ENCODE results near the gene MIR17HG.
A peak's percentile ranks its signal among the peaks of the same experiment; 100 is the strongest.
"Not testable (repeated sequence)": the region's sequence is repeated elsewhere in the genome, so short reads cannot be mapped to it uniquely, and the experiment has no call there.

Gene MIR17HG

DNA sequence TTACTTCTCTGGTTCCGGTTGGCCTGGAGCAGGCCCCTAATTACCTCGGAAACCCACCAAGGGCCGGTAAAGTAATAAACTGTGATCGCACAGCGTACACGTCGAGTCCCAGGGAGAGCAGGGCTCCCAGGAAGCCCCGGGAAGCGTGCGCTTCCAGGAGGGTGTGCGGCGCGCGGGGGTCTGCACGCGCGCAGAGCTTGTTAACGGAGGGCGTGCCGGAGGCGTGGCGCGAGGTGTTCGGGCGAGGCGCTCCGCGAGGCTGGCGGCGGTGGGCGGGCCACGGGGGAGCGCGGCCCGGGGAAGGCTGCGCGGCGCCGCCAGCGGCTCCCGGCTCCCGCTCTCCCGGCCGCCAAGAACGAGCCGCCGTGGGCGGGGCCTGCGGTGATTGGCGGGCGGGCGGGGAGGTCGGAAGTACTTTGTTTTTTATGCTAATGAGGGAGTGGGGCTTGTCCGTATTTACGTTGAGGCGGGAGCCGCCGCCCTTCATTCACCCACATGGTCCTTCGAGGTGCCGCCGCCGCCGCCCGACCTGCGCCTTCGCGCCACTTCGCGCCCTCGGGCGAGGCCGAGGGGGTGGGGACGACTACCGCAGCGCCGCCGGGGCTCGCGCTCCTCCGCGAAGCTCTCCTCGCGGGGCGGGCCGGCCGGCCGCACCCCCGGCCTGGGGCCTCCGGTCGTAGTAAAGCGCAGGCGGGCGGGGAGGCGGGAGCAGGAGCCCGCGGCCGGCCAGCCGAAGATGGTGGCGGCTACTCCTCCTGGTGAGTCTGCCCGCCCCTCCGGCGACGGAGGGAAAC is at the start of gene MIR17HG:
TSS of gene MIR17HG (plus strand) at position 486 of the 794 bp plus-strand sequence.
- DNase-seq = peak; percentile 32

GRCh38 chr13:91298060-91298459 is 49.4 kb upstream of the MIR17HG start:
- DNase-seq = no peak

- no peak for DNase-seq
Observed at GRCh38 chr13:91302111-91302510, 45.4 kb upstream of the MIR17HG start.

GRCh38 chr13:91303031-91303430 is 44.5 kb upstream of the MIR17HG start:
- DNase-seq = no peak

DNA sequence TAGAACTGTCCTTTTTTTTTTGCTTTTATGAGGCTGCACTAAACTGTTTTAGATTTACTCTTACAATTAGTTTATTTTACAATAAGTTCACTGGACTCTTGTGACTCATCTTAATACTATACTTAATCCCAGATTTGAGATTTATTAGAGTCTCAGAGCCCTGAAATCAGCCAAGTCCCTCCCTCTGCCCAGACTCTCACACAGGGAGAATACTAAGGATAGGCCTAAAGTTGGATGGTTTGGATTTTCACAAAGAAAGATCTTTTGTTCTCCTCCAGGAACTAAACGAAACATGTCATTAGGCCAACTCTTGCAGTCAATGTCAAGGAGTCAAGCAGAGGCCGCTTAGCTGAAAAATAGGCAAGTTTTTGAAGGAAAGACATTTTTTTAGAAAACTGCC is 42.7 kb upstream of the MIR17HG start:
- DNase-seq = no peak

DNA sequence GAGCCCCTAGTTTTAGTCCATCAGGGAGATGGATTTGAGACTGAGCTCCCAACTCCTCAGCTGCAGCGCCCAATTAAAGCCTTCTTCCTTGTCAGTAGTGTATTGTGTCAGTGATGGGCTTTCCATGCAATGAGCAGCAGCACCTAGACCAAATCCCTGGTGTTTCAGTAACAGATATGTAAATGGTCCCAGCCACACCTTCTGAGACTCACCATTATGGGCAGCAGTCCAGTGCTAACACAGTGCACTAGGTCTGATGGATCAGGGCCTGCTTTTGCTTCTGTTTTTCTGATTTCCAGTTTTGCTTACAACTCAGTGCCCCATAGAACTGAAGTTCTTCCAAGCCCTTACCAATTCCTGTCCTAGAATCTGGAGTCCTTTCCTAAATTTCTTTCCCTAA is 41.8 kb upstream of the MIR17HG start:
- no peak for DNase-seq

DNA sequence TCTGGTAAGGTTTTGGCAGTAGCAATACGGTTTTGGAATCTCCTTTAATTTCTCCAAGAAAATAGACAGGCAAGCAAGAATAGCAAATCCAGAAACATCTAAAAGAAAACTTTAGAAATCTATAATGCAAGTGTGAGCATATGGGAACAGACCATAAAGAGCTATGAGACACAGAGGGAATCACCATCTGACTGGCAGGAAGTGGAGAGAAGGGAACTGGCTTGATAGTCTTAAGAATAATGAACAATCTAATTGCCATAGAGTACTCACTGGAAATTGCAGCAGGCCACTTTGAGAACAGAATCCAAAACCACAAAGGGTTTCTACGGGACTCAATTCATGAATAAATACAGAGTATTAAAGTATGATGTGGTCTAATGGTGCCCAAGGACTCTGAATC is 39.6 kb upstream of the MIR17HG start:
- DNase-seq = no peak

DNA sequence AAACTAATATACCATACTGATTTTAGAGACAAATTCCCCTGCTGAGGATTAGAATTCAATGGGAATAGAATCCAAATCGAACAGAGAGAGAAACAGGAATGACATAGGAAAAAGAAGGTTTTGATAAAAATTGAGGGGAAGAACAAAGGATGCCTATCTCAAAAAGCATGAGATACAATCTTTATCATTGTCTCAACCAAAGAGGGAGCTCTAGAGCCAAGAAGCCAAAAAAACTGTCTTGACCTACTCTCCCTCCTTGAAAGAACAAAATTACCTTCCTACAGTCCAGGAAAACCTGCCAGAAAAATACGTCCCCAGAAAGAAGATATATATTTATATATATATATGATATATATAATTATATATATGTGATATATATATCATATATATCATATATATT is 39.2 kb upstream of the MIR17HG start:
- DNase-seq = no peak

DNA sequence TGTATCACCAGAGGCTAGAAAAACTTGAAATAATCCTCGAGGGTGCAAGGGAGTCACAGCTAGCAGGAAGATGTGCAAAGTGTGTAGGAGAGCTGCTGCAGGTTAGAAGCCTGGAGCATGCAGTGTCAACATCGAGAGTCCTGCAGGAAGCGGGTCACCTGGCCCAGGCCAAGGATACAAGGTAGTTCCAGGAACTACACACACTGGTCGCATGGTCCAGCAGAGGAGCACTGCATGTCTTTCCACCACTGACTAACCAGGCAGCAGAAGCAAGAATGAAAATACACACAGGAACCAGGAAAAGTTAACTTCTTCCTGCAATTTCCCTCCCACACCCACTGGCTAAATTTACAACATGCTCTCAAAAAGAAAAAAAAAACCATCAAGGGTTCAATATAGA is 36.0 kb upstream of the MIR17HG start:
- DNase-seq = no peak

GRCh38 chr13:91312324-91312723 is 35.2 kb upstream of the MIR17HG start:
- no peak for DNase-seq

- no peak for DNase-seq
Observed at GRCh38 chr13:91313103-91313502, 34.4 kb upstream of the MIR17HG start.

- DNase-seq = no peak
Observed at GRCh38 chr13:91313581-91313980, 33.9 kb upstream of the MIR17HG start.

GRCh38 chr13:91314888-91315287 is 32.6 kb upstream of the MIR17HG start:
- DNase-seq = no peak

- no peak for DNase-seq
Observed at GRCh38 chr13:91318886-91319285, 28.6 kb upstream of the MIR17HG start.

DNA sequence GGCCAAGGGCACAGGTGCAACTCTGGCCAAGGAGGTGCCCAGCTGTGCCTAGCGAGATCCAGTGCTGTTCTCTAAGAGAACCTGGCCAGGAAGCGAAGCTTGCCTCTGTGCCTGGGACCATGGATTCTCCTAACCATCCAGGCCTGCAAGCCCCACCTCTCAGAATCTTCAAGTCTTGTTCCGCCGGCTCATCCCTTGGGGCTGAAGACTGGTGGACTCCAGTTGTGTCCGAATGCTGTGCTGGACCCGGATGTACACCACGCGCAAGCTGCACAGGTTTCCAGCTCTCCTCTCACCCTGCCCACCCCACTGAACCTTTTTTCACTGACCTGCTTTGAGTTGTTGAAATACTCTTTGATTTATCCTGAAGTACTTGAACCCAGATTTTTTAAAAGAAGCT is 27.5 kb upstream of the MIR17HG start:
- DNase-seq = no peak

- not testable (repeated sequence) for DNase-seq
Observed at GRCh38 chr13:91320990-91321389, 26.5 kb upstream of the MIR17HG start.

GRCh38 chr13:91323349-91323748 is 24.1 kb upstream of the MIR17HG start:
- DNase-seq = no peak

DNA sequence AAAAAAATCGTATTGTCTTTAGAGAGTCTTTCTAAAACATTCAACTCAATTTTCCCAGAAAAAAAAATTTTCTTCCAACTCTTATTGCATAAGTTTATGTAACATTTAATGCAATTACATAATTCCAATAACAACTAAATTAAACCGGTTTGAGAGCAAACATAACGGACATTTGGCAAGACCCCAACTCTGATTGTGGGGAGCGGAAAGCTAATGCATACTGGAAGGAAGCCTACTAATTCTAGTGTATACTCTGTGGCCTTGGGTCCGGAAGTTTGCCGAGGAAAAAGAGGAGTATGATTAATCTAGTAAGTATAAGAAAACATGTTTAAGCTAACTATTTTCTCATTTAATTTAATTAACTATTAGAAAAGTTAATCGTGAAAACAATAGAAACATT is 21.3 kb upstream of the MIR17HG start:
- no peak for DNase-seq

GRCh38 chr13:91328726-91329125 is 18.8 kb upstream of the MIR17HG start:
- DNase-seq = no peak

DNA sequence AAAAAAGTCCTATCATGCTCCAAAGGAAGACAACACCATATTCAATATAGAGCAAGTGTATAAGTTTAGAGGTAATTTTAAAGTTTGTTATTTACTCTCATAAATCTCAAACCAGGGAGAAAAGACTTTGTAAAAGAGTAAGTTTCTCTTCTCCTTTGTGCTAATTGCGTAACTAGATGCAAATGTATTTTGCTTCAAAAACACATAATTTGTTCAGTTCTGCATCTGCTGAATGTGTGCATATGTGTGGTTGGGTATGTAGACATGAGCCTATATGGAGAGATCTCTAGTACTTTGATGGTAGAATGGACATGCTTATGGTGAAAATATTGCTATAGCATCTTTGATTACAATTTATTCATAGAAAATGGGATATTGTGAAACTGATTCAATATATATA is 17.8 kb upstream of the MIR17HG start:
- no peak for DNase-seq

- DNase-seq = no peak
Observed at GRCh38 chr13:91331047-91331915, 16.2 kb upstream of the MIR17HG start.

DNA sequence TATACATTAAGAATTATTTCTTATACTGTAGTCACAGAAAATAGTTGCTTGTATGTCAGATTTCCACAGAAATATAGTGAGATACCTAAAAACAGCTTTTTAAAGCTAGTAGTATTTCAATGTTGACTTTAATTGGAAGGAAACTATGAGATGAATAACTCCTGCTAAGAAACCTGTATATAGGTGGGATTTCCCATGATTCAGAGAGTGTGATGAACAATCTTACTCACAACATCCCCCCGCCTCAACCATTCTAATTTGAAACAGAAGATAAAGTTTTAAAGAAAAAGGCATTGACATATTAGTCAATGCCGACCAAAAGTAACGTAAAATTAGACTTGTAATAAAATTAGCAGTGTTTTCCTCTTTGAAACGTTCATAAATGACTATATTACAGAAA is 1.4 kb upstream of the MIR17HG start:
- DNase-seq = no peak

- DNase-seq = no peak
Observed at GRCh38 chr13:91346850-91347201, 661 bp upstream of the MIR17HG start.

Measured in NCI-H2107 (cell line).